Renal cortex interstitium (tissue), 11 donors: Measurements from ENCODE around the gene GBA3. TPM values are rescaled to one million over a fixed set of nuclear protein-coding genes. Genes with fewer than 3 reads are reported as not detected.

ENCODE experiments used
- DNase-seq, 11 donors: peaks; one replicate each; pipeline ENCODE4 v3.0.0-alpha.2; 2013; ENCODE audit warnings: low read depth in 9 of 11, low spot score in 4 of 11; ENCODE audit errors: extremely low read depth in 1 of 11
- polyA plus RNA-seq, 3 donors: library from polyadenylated mRNA; unstranded; fragments of 120-200 nt; gene quantifications; one replicate each; pipeline ENCODE4 v1.2.1, GENCODE V29; 2013; ENCODE audit not compliant: insufficient read length in 3 of 3

Gene GBA3
- polyA plus RNA-seq, 3 donors, result 13.0 to 15.7 (median 13.9) TPM

- no peak for DNase-seq
These were observed 157.9 kb downstream of the GBA3 start for GRCh38 chr4:22850630-22851029.

- no peak for DNase-seq
These were observed 164.7 kb downstream of the GBA3 start for GRCh38 chr4:22857411-22857810.

- DNase-seq, result no peak
These were observed 166.6 kb downstream of the GBA3 start for GRCh38 chr4:22859318-22859717.

Other genes starting within 250 kb of the GBA3 start
- 10 to 100 TPM; 53.1 to 55.2 (median 54.2) TPM for gene ADGRA3, start 176.9 kb upstream of the GBA3 start, polyA plus RNA-seq